PC-9 (cell line): Measurements from ENCODE around the gene OXSR1. TPM values are rescaled to one million over a fixed set of nuclear protein-coding genes. Genes with fewer than 3 reads are reported as not detected.

ENCODE experiments used
- BruUV-seq: library from RNA; stranded (reverse); fragments of 400-500 nt; replicated peaks from 2 replicates; lab custom pipeline; 2021; lab: Mats Ljungman, UMichigan
- CTCF ChIA-PET: fragments of 300-600 bp; sonication (Branson Sonifier 250); formaldehyde crosslinking; loops from one replicate; lab custom pipeline; 2022; ENCODE audit warnings: antibody characterized with exemption; lab: Charles Lee
- POLR2A ChIA-PET: fragments of 300-600 bp; sonication (Branson Sonifier 250); formaldehyde crosslinking; loops from one replicate; lab custom pipeline; 2022; ENCODE audit warnings: antibody characterized with exemption; ENCODE audit not compliant: unreplicated experiment; lab: Charles Lee
- DNase-seq, 2 experiments: peaks; one replicate each; pipeline versions ENCODE4 v3.0.0 to v3.0.0-alpha.2; 2015 to 2022; ENCODE audit warnings: mixed read lengths in 1 of 2
- H2AFZ ChIP-seq: fragments of 200-600 bp; sonication (generic); 2 replicates; pipeline ENCODE4 v1.8.1; 2017; ENCODE audit warnings: antibody characterized with exemption
- H3F3A ChIP-seq: fragments of 200-600 bp; sonication (generic); 2 replicates; pipeline ENCODE4 v1.8.1; 2017; ENCODE audit warnings: antibody characterized with exemption, mild to moderate bottlenecking, low read depth; ENCODE audit not compliant: insufficient read depth
- H3K27ac ChIP-seq: fragments of 200-600 bp; sonication (generic); 2 replicates; pipeline ENCODE4 v1.6.1; 2016; ENCODE audit warnings: mixed run types
- H3K27me3 ChIP-seq: fragments of 200-600 bp; sonication (generic); 2 replicates; pipeline ENCODE4 v1.6.1; 2016; ENCODE audit warnings: low read depth, mixed run types; ENCODE audit not compliant: insufficient read depth
- H3K36me3 ChIP-seq: fragments of 200-600 bp; sonication (generic); 2 replicates; pipeline ENCODE4 v1.6.1; 2016; ENCODE audit warnings: low read depth, mixed run types
- H3K4me1 ChIP-seq: fragments of 200-600 bp; sonication (generic); replicated peaks from 2 replicates; pipeline ENCODE4 v1.6.1; 2016; ENCODE audit warnings: mixed run types; ENCODE audit not compliant: insufficient read depth
- H3K4me2 ChIP-seq: fragments of 200-600 bp; sonication (generic); 2 replicates; pipeline ENCODE4 v1.6.1; 2017; ENCODE audit warnings: mixed run types
- H3K4me3 ChIP-seq: fragments of 200-600 bp; sonication (generic); 2 replicates; pipeline ENCODE4 v1.6.1; 2016; ENCODE audit warnings: mixed run types
- H3K79me2 ChIP-seq: fragments of 200-600 bp; sonication (generic); 2 replicates; pipeline ENCODE4 v1.6.1; 2017; ENCODE audit warnings: low read depth, mixed run types
- H3K9me2 ChIP-seq: fragments of 200-600 bp; sonication (generic); 2 replicates; pipeline ENCODE4 v1.8.1; 2017; ENCODE audit warnings: mild to moderate bottlenecking; ENCODE audit not compliant: insufficient read depth
- H3K9me3 ChIP-seq: fragments of 200-600 bp; sonication (generic); 2 replicates; pipeline ENCODE4 v1.8.1; 2016; ENCODE audit warnings: low read depth; ENCODE audit not compliant: insufficient read depth
- H4K20me1 ChIP-seq: fragments of 200-600 bp; sonication (generic); 2 replicates; pipeline ENCODE4 v1.8.1; 2017; ENCODE audit not compliant: insufficient read depth
- CTCF ChIP-seq: fragments of 200-600 bp; sonication (generic); conservative IDR thresholded peaks from 2 replicates; pipeline ENCODE4 v1.6.1; 2017; ENCODE audit warnings: mixed run types, antibody characterized with exemption, mild to moderate bottlenecking, moderate library complexity
- EZH2 ChIP-seq: fragments of 200-600 bp; sonication (generic); IDR thresholded peaks from 2 replicates; pipeline ENCODE4 v1.8.0; 2017; ENCODE audit warnings: antibody characterized with exemption, low read depth
- intact Hi-C: fragments of 100-400 bp; cut with micrococcal nuclease; formaldehyde crosslinking; loops from one replicate; pipeline ENCODE4 v1.10.0; 2022; ENCODE audit not compliant: unreplicated experiment
- total RNA-seq: library from RNA; stranded (reverse); gene quantifications from 2 replicates; pipeline ENCODE4 v1.2.3, GENCODE V29; 2021

The OXSR1 gene
- total RNA-seq, 1 experiment from 2014 or later: 54.3 TPM

- Histone ChIP-seq H2AFZ (no peak overlapping the region), H3K27me3 (no peaks in the 10 kb centered on the region), H3K4me2 (no peak overlapping the region), H3K4me3 (no peak overlapping the region), H3K9me3 (no peaks in the 10 kb centered on the region), H3K9me2 (no peaks in the 10 kb centered on the region), H3K79me2 (no peaks in the 10 kb centered on the region), H4K20me1 (no peaks in the 10 kb centered on the region), H3K27ac (no peak overlapping the region), H3K36me3 (0 out of 2 replicates have a peak, but pooled peaks cover 5% of the 10 kb centered on the region), H3K4me1 (no peaks in the 10 kb centered on the region), H3F3A (no peaks in the 10 kb centered on the region; the same call in none of the 2 replicates)
- no TSS peak for BruUV-seq
- ChIA-PET POLR2A (no interaction called here), CTCF (no interaction called here)
- TF ChIP-seq CTCF: no peak
- no peak for TF ChIP-seq EZH2
- no peak for DNase-seq
- intact Hi-C loops: no loop called here
Measured at GRCh38 chr3:38257583-38257982, 92.2 kb downstream of the OXSR1 start.

GRCh38 chr3:38260474-38260873, 95.1 kb downstream of the OXSR1 start:
- no peak for DNase-seq
- Histone ChIP-seq H2AFZ (no peak overlapping the region), H3K27me3 (no peaks in the 10 kb centered on the region), H3K4me3 (no peak overlapping the region), H3K79me2 (no peaks in the 10 kb centered on the region), H3K27ac (no peak overlapping the region), H3K9me3 (no peaks in the 10 kb centered on the region), H3K4me1 (no peaks in the 10 kb centered on the region), H3K36me3 (no peaks in the 10 kb centered on the region), H3F3A (no peaks in the 10 kb centered on the region; the same call in none of the 2 replicates), H4K20me1 (no peaks in the 10 kb centered on the region), H3K4me2 (no peak overlapping the region), H3K9me2 (no peaks in the 10 kb centered on the region)
- ChIA-PET CTCF (no interaction called here), POLR2A (no interaction called here)
- TF ChIP-seq EZH2 (no peak), CTCF (no peak)
- intact Hi-C loops: no loop called here
- no TSS peak for BruUV-seq

- Histone ChIP-seq H3K4me3 (no peak overlapping the region), H3K27ac (no peak overlapping the region), H3K36me3 (no peaks in the 10 kb centered on the region), H3K9me2 (no peaks in the 10 kb centered on the region), H2AFZ (no peak overlapping the region), H3F3A (no peaks in the 10 kb centered on the region; the same call in 1 of the 2 replicates), H3K4me1 (no peaks in the 10 kb centered on the region), H3K4me2 (no peak overlapping the region), H3K27me3 (no peaks in the 10 kb centered on the region), H3K79me2 (no peaks in the 10 kb centered on the region), H4K20me1 (no peaks in the 10 kb centered on the region), H3K9me3 (no peaks in the 10 kb centered on the region)
- BruUV-seq: no TSS peak
- intact Hi-C loops: no loop called here
- ChIA-PET POLR2A (no interaction called here), CTCF (no interaction called here)
- no peak for TF ChIP-seq EZH2
- TF ChIP-seq CTCF: no peak
- no peak for DNase-seq
Measured at GRCh38 chr3:38264353-38264771, 99.0 kb downstream of the OXSR1 start.
